Measurements from ENCODE around the gene F7.
"Not testable (repeated sequence)": the region's sequence is repeated elsewhere in the genome, so short reads cannot be mapped to it uniquely, and the experiment has no call there.

F7 gene

DNA sequence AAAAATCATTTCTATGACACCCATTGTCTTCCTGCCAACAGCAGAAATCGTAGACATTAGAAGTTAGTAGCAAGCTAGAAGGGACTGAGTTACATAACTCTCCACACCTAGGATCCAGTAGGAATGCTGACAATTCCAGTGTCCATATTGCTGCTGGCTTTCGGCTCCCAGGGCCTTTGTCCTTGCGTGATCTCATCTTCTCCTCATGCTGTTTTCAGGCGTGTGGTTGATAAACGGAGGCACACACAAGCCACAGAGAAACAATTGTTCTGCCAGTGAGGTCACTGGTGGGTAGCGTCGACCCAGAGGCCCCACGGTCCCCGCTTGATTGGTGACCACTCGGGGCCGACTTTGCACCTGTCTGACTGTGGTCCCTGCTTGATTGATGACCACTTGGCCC lies 31.6 kb upstream of the F7 start:
- DNase-seq = no peak

GRCh38 chr13:113074401-113074800 lies 31.2 kb upstream of the F7 start:
- DNase-seq = no peak

DNA sequence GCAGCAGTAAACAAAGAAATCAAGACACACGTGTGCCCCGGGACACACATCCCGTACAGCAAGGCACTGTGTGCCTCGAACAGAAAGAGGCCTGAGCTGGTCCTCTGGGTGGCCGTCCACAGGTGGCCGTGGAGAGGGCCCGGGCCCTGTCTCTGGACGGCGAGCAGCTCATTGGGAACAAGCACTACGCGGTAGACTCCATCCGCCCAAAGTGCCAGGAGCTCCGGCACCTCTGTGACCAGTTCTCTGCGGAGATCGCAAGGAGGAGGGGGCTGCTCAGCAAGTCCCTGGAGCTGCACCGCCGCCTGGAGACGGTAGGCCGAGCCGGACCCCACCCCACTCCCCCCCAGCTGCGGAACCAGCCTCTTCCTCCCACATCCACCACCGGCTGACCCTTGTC lies 30.7 kb upstream of the F7 start:
- no peak for DNase-seq

GRCh38 chr13:113075711-113076110 lies 29.9 kb upstream of the F7 start:
- DNase-seq = no peak

DNA sequence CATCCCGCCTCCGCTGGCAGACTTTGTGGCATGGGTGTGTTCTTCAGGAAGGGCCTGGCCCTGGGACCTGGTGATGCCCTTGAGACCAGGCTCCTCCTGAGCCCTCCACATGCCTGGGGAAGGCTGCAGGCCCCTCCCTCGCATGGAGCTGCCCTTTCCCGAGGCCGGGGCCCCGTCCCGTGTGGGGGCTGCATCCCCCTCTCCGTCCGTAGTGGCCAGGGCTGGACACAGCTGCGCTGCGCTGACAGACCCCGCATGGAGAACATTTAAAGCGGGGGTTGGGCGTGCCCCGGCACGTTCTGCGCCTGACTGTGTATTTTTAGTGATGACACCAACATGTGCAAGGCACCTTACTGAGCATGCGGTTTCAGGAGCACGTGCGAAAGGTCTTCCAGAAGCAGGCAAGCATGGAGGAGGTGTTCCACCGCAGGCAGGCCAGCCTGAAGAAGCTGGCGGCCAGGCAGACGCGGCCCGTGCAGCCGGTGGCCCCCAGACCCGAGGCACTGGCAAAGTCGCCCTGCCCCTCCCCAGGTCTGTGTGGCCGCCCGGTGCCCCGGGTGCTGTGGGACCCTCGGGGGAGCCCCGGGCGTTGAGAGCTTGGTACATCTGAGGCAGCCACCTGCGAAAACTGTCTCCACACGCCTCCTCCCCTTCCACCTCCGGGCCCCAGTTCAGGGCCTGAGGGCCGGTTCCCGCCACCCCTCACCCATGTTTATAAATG lies 28.8 kb upstream of the F7 start:
- no peak for DNase-seq

- DNase-seq = no peak
These were observed 28.0 kb upstream of the F7 start for GRCh38 chr13:113077566-113077952.

DNA sequence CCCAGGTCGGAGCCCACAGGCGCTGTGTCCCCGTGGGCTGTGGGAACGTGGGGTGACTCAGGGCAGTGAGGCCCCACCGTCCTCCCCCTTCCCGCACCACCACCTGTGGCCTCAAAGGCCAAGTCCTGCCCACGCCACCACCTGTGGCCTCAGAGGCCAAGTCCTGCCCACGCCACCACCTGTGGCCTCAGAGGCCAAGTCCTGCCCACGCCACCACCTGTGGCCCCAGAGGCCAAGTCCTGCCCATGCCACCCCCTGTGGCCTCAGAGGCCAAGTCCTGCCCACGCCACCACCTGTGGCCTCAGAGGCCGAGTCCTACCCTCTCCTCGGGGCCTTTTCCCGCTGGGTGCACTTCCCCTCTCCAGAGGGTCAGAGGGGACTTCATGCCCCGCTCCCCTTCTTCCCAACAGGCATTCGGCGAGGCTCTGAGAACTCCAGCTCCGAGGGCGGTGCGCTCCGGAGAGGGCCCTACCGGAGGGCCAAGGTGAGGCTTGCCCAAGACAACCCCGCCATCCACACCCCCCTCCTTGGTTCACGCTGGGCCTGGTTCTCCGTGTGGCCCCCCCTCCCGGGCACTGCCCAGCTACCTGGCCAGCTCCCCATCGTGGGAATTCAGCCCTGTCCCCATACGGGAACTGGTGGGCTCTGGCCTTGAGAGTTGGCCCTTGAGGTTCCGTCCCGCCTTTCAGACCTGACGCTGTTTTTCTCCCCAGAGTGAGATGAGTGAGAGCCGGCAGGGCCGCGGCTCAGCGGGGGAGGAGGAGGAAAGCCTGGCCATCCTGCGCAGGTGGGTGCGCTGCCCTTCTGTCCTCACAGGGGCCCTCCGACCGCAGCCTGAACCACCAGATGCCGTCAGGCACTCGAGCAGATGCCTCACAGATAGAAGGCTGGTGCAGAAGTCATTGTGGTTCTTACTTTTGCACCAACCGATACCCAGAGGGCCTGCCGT lies 27.4 kb upstream of the F7 start:
- no peak for DNase-seq

GRCh38 chr13:113078902-113079780 lies 26.4 kb upstream of the F7 start:
- DNase-seq = no peak

GRCh38 chr13:113079781-113080080 lies 25.9 kb upstream of the F7 start:
- DNase-seq = not testable (repeated sequence)

- DNase-seq = no peak
These were observed 25.2 kb upstream of the F7 start for GRCh38 chr13:113080361-113080831.

GRCh38 chr13:113080901-113081521 lies 24.6 kb upstream of the F7 start:
- no peak for DNase-seq

DNA sequence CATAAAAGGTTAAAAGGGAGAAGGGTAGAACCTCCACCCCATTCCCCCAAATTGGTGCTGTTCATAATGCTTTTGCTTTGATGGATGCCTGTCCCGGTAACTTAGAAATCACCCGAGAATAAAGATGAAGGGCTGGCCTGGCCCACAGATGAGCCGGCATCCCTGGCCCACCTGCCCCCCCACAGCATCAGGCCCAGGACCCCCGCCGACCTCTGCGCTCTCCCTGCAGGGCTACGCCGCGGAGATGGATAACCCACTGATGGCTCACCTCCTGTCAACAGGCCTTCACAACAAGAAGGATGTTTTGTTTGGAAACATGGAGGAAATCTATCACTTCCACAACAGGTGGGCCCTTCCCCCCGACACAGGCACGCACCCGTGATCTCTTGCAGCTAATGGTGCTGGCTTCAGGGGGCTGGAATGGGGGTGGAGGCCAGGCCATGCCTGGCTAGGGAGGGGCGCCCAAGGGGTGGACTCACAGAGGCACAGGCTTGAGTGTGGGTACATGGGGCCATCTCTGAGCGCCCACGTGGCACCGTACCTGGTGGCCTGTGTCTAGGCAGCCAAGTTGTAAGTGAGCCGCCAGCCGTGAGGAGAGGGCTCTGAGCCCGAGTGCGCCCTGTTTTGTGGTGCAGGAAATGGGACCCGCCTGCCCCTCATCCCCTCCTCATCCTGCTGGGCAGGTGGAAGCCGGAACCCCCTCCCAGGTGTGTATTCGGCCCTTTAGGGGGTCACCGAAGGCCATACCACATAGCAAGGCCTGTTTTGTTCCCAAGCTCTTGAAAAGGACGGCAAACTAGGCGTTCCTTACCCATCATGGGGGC lies 23.2 kb upstream of the F7 start:
- no peak for DNase-seq

DNA sequence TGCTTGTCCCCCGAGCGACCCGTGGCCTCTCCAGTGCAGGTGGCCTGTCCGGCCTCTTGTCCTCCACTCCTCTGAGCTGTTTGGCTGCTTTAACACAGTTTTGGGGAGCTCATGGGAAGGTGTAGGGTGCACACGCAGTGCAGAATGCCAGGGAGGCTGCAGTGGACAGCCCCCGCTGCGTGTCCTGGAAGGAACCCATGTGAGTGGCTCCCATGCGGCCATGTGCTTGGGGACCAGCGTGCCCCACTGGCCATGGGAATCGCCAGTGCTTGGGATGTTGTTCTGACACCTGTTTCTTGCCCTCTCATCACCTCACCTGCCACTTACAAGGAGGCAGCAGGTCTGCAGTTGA lies 22.6 kb upstream of the F7 start:
- no peak for DNase-seq

DNA sequence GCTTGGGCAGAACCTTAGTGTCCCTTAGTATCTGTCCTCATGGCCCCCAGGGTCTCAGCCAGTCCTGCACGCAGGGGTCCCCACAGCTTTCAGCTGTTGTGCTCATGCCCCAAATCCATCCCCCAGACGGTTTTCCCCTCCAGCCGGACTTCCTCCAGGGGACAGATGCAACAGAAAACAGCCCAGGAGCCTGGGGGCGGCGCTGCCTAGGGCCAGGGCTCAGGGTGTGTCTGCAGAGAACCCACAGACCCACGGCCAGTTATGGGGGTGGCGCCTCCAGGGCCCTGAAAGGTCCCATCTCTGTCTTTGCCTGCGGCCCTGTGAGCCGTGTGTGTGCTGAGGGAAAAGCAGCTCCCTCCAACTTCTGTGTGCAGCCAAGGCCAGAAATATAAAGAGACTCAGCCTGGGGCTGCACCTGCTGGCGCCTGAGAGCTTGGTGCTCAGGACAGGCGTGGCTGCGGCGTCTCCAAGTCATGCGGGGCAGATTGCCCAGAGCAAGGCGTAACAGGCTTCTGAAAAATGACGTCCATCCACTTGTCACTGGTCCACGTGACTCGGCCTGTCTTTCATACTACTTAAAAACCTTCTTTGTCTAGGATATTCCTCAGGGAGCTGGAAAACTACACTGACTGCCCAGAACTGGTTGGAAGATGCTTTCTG lies 22.1 kb upstream of the F7 start:
- peak; percentile 49 for DNase-seq

GRCh38 chr13:113084094-113084942 lies 21.3 kb upstream of the F7 start:
- DNase-seq = no peak

DNA sequence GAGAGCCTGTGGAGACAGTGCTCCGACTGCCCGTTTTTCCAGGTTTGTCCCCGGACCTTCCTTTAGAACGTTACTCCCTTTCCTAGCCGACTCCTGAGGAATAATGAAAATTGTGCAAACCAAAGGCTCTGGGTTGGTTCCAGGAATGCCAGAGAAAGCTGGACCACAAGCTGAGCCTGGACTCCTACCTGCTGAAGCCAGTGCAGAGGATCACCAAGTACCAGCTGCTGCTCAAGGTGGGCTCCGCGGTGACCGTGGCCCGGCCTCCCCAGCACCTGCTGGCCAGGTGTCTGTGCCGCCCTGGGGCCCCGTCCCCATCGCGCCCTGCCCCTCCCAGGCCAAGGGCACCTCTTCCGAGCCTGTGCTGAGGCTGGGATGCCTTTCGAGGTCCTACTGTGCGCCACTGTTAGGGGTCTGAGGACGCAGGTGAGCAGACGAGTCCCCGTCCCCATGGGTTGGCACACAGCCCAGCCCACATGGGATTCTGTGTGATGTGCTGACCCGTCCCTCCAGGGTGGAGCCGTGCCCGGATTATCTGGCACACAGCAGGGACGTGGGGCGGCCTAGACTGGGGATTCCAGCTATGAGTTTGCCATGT lies 20.5 kb upstream of the F7 start:
- no peak for DNase-seq

DNA sequence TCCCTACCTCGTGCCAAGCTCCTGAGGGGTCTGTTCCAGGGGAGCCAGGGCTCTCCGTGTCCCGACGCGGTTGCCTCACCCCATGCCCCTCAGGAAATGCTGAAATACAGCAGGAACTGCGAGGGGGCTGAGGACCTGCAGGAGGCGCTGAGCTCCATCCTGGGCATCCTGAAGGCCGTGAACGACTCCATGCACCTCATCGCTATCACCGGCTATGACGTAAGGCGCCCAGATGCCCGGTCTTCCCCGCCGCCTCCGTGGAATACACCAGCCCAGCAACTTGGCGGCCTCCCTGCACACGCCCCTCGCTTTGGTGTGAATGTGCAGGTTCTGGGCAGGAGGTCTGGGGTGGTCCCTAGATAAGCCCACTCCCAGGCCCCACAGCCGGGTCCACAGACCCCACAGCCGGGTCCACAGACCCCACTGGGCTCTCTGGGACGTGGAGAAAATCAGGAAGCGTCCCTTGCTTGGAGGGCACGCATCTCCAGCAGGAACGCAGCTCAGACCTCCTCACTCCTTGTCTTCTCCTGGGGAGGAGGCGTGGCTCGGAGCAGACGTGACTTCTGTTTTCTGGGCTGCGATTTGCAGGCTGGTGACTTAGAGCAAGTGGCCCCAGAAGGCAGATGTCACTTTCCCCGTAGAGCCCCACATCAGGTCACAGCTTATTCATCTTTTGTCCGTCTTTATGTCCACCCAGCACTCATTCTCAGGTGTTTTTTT lies 19.4 kb upstream of the F7 start:
- DNase-seq = no peak

DNA sequence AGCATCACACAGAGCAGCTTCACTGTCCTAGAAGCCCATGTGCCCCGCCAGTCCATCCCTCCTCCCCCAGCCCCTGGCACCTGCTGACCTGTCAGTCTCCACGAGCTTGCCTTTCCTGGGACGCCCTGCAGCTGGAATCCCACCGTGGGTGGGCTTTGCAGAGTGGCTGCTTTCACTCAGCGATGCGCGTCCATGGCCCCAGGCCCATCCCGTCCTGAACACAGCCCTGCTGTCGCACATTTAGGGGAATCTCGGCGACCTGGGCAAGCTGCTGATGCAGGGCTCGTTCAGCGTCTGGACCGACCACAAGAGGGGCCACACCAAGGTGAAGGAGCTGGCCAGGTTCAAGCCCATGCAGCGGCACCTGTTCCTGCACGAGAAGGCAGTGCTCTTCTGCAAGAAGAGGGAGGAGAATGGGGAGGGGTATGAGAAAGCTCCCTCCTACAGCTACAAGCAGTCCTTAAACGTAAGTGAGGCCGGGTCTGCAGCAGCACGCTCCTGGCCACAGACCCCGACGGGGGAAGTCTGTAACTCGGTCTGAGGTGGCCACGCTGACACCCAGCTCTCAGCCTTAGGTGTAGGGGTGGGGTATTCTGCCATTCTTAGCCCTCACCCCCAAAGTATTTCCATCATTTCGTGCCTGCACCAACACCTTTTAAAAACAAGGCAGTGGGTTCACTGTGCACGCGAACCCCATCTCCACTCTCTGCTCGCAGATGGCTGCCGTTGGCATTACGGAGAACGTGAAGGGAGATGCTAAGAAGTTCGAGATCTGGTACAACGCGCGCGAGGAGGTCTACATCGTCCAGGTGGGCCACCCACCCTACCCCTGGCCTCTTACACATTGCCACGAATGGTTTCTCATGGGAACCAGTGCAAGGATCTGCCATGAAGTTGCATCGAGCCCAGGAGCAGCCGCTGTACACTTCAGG lies 18.3 kb upstream of the F7 start:
- no peak for DNase-seq

Data from NCI-H1105 (cell line).